Liver (tissue), 9 donors: ENCODE measurements around the gene MTRF1. TPM values are rescaled to one million over a fixed set of nuclear protein-coding genes. Genes with fewer than 3 reads are reported as not detected.
A peak's percentile ranks its signal among the peaks of the same experiment; 100 is the strongest.

Experiments used
- DNase-seq: peaks from one replicate; pipeline ENCODE4 v3.0.0-alpha.2; 2017; ENCODE audit warnings: low spot score
- H3K27ac ChIP-seq, 2 donors: one replicate each; pipeline ENCODE4 v1.7.0; 2013; ENCODE audit warnings: inconsistent platforms in 2 of 2, low read length in 2 of 2, control low read depth in 1 of 2, low read depth in 1 of 2, mild to moderate bottlenecking in 1 of 2
- H3K27me3 ChIP-seq, 4 donors: one replicate each; pipeline versions ENCODE4 v1.6.1 to v1.7.0; 2013; ENCODE audit warnings: low read length in 3 of 4, inconsistent platforms in 1 of 4, mild to moderate bottlenecking in 1 of 4, moderate library complexity in 1 of 4; ENCODE audit not compliant: control insufficient read depth in 4 of 4, insufficient read depth in 4 of 4
- H3K36me3 ChIP-seq, 4 donors: one replicate each; pipeline versions ENCODE4 v1.6.1 to v1.7.0; 2013; ENCODE audit warnings: low read length in 3 of 4, mild to moderate bottlenecking in 3 of 4, low read depth in 1 of 4, moderate library complexity in 1 of 4; ENCODE audit not compliant: control insufficient read depth in 4 of 4, insufficient read depth in 3 of 4
- H3K4me1 ChIP-seq, 4 donors: one replicate each; pipeline versions ENCODE4 v1.6.1 to v1.7.0; 2013; ENCODE audit warnings: low read length in 3 of 4, mild to moderate bottlenecking in 3 of 4, moderate library complexity in 1 of 4; ENCODE audit not compliant: control insufficient read depth in 4 of 4, insufficient read depth in 4 of 4
- H3K4me3 ChIP-seq, 3 donors: one replicate each; pipeline versions ENCODE4 v1.6.1 to v1.7.0; 2013; ENCODE audit warnings: low read length in 3 of 3, control low read depth in 1 of 3, low read depth in 1 of 3, mild to moderate bottlenecking in 1 of 3
- H3K9ac ChIP-seq, 2 donors: one replicate each; pipeline ENCODE4 v1.7.0; 2013; ENCODE audit warnings: low read length in 2 of 2, mild to moderate bottlenecking in 2 of 2, moderate library complexity in 2 of 2, control low read depth in 1 of 2, low read depth in 1 of 2
- H3K9me3 ChIP-seq, 4 donors: one replicate each; pipeline versions ENCODE4 v1.6.1 to v1.7.0; 2013; ENCODE audit warnings: low read length in 3 of 4; ENCODE audit not compliant: control insufficient read depth in 4 of 4
- EGR1 ChIP-seq, 2 donors: IDR thresholded peaks; 2 replicates each; pipeline ENCODE4 v1.6.1; 2016 to 2018; ENCODE audit warnings: antibody characterized with exemption in 2 of 2, low read depth in 2 of 2
- FOXA1 ChIP-seq: IDR thresholded peaks from 2 replicates; pipeline ENCODE4 v1.6.1; 2016; ENCODE audit warnings: antibody characterized with exemption
- FOXA2 ChIP-seq: IDR thresholded peaks from 2 replicates; pipeline ENCODE4 v1.6.1; 2016; ENCODE audit warnings: antibody characterized with exemption
- GABPA ChIP-seq, 2 donors: IDR thresholded peaks in 1 of 2; conservative IDR thresholded peaks in 1 of 2; 2 replicates each; pipeline ENCODE4 v1.6.1; 2016; ENCODE audit warnings: antibody characterized with exemption in 2 of 2, mild to moderate bottlenecking in 1 of 2, moderate library complexity in 1 of 2
- HNF4A ChIP-seq, 2 donors: conservative IDR thresholded peaks; 2 replicates each; pipeline ENCODE4 v1.6.1; 2016; ENCODE audit warnings: antibody characterized with exemption in 2 of 2, mild to moderate bottlenecking in 2 of 2
- HNF4G ChIP-seq: IDR thresholded peaks from 2 replicates; pipeline ENCODE4 v1.6.1; 2016; ENCODE audit warnings: antibody characterized with exemption
- JUND ChIP-seq, 2 donors: IDR thresholded peaks; 2 replicates each; pipeline ENCODE4 v1.6.1; 2016; ENCODE audit warnings: antibody characterized with exemption in 2 of 2
- NR2F2 ChIP-seq: IDR thresholded peaks from 2 replicates; pipeline ENCODE4 v1.6.1; 2016; ENCODE audit warnings: antibody characterized with exemption
- RAD21 ChIP-seq, 2 donors: IDR thresholded peaks; 2 replicates each; pipeline ENCODE4 v1.6.1; 2016; ENCODE audit warnings: antibody characterized with exemption in 2 of 2, mild to moderate bottlenecking in 2 of 2
- REST ChIP-seq: IDR thresholded peaks from 2 replicates; pipeline ENCODE4 v1.6.1; 2016; ENCODE audit warnings: antibody characterized with exemption, mild to moderate bottlenecking
- RXRA ChIP-seq, 2 donors: IDR thresholded peaks; 2 replicates each; pipeline ENCODE4 v1.6.1; 2017 to 2018; ENCODE audit warnings: antibody characterized with exemption in 2 of 2, mild to moderate bottlenecking in 1 of 2
- SP1 ChIP-seq: IDR thresholded peaks from 2 replicates; pipeline ENCODE4 v1.6.1; 2018; ENCODE audit warnings: antibody characterized with exemption, mild to moderate bottlenecking
- TAF1 ChIP-seq: conservative IDR thresholded peaks from 2 replicates; pipeline ENCODE4 v1.6.1; 2016; ENCODE audit warnings: antibody characterized with exemption, mild to moderate bottlenecking
- YY1 ChIP-seq: IDR thresholded peaks from 2 replicates; pipeline ENCODE4 v1.6.1; 2016; ENCODE audit warnings: antibody characterized with exemption, mild to moderate bottlenecking
- WGBS: extraction: QIAGEN DNeasy Blood & Tissue Kit; methylation state at CpG from one replicate; pipeline ENCODE4 v1.1.7; 2013; 5-methylcytosine and 5-hydroxymethylcytosine counted together
- polyA plus RNA-seq, 2 donors: library from polyadenylated mRNA; stranded (reverse) in 1 of 2; unstranded in 1 of 2; fragments of 200-250 nt in 1 of 2; fragments of >200 nt in 1 of 2; fragmentation: Nextera tagmentation in 1 of 2; extraction: Ambion mirVana in 1 of 2; gene quantifications; one replicate each; pipeline versions ENCODE4 v1.2.1 to v1.2.3, GENCODE V29; 2013 to 2015
- total RNA-seq, 2 donors: library from RNA; depleted of rRNA; stranded (reverse); fragments of >200 nt; gene quantifications; one replicate each; pipeline ENCODE4 v1.2.3, GENCODE V29; 2014
- TF ChIP-seq, protein P1 (sequence below): IDR thresholded peaks from 2 replicates; pipeline ENCODE4 v1.6.1; 2016; ENCODE audit warnings: antibody characterized with exemption
- TF ChIP-seq, protein P2 (sequence below): IDR thresholded peaks from 2 replicates; pipeline ENCODE4 v1.6.1; 2016; ENCODE audit warnings: antibody characterized with exemption
- TF ChIP-seq, protein P3 (sequence below): fragments of 150-350 bp; IDR thresholded peaks from 2 replicates; pipeline ENCODE4 v1.5.1; 2017; ENCODE audit warnings: improper control_type of control experiment, low read depth, low read length; ENCODE audit not compliant: missing input control
- donor health status: healthy.
- donor health status: healthy.
- donor health status: healthy.
- donor health status: healthy.
- donor health status: healthy.

The MTRF1 gene
- total and polyA plus RNA-seq, 4 donors = 4.9 to 11.0 (median 9.9) TPM

GRCh38 chr13:41299316-41300094 lies 36.1 kb upstream of the MTRF1 start:
- H3K9me3 ChIP-seq = no peaks in the 10 kb centered on the region
- H3K9ac ChIP-seq = no peak overlapping the region
- TF ChIP-seq FOXA2 (no peak), HNF4G (no peak), SP1 (no peak), HNF4A (conservative IDR thresholded peaks at IDR 0.05) (peak; percentile 20 to 21), FOXA1 (no peak), TAF1 (no peak)
- H3K4me1 ChIP-seq = no peaks in the 10 kb centered on the region
- no peaks in the 10 kb centered on the region for H3K27me3 ChIP-seq
- no peak overlapping the region for H3K27ac ChIP-seq
- WGBS = 77% methylated on average over 4 of the region's 4 CpGs
- no peak overlapping the region for H3K4me3 ChIP-seq
- no peaks in the 10 kb centered on the region for H3K36me3 ChIP-seq
- no peak for DNase-seq

DNA sequence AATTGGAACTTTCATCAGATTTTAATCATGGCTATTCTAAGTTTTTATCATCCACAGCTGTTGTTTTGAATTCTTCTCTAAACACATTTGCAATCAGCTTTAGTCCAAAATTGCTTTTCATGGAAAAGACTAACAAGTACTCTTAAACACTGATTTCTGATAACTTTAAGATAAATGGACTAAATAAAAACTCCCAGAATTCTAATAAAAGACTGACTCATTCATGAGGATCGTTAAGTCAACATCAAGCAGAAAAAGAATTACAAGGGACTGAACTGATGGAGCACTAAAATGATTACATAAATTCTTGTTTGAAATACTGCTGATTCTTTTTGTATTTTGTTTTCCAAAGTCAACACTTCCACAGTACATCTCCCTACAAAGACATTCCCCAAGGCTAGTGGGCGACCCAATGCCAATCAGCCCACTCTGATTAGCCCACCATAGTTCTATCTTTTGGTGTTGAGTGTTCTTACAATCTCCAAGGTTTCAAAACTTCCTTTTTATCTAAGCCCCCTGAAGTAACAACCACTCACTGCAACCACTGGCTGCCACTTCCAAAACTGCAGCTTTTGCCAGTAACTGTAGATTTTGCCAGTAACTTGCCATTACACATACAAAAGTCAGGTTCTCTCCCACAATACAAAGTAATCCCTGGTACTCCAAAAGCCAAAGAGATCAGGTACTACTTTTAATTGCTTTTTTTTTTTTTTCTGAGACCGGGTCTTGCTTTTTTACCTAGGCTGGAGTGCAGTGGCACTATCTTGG lies 33.7 kb upstream of the MTRF1 start:
- WGBS = 89% methylated on average over 3 of the region's 3 CpGs
- TF ChIP-seq FOXA1 (no peak), JUND (IDR thresholded peaks at IDR 0.05) (no peak), HNF4G (no peak), SP1 (no peak), RXRA (IDR thresholded peaks at IDR 0.05) (no peak), FOXA2 (no peak), TAF1 (no peak), HNF4A (conservative IDR thresholded peaks at IDR 0.05) (no peak), NR2F2 (no peak), GABPA (IDR thresholded peaks at IDR 0.05 in 1 of 2, conservative IDR thresholded peaks at IDR 0.05 in 1 of 2) (no peak), RAD21 (IDR thresholded peaks at IDR 0.05) (no peak), EGR1 (IDR thresholded peaks at IDR 0.05; ENCODE audit: low read depth in 2 of 2) (no peak)
- TF ChIP-seq, protein P1, sequence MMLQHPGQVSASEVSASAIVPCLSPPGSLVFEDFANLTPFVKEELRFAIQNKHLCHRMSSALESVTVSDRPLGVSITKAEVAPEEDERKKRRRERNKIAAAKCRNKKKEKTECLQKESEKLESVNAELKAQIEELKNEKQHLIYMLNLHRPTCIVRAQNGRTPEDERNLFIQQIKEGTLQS = no peak
- TF ChIP-seq, protein P2, sequence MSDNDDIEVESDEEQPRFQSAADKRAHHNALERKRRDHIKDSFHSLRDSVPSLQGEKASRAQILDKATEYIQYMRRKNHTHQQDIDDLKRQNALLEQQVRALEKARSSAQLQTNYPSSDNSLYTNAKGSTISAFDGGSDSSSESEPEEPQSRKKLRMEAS = no peak
- TF ChIP-seq, protein P3, sequence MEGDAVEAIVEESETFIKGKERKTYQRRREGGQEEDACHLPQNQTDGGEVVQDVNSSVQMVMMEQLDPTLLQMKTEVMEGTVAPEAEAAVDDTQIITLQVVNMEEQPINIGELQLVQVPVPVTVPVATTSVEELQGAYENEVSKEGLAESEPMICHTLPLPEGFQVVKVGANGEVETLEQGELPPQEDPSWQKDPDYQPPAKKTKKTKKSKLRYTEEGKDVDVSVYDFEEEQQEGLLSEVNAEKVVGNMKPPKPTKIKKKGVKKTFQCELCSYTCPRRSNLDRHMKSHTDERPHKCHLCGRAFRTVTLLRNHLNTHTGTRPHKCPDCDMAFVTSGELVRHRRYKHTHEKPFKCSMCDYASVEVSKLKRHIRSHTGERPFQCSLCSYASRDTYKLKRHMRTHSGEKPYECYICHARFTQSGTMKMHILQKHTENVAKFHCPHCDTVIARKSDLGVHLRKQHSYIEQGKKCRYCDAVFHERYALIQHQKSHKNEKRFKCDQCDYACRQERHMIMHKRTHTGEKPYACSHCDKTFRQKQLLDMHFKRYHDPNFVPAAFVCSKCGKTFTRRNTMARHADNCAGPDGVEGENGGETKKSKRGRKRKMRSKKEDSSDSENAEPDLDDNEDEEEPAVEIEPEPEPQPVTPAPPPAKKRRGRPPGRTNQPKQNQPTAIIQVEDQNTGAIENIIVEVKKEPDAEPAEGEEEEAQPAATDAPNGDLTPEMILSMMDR = no peak
- no peak for DNase-seq
- no peak overlapping the region for H3K9ac ChIP-seq
- no peak overlapping the region for H3K4me3 ChIP-seq
- no peaks in the 10 kb centered on the region for H3K27me3 ChIP-seq
- no peaks in the 10 kb centered on the region for H3K9me3 ChIP-seq
- no peak overlapping the region for H3K27ac ChIP-seq
- H3K36me3 ChIP-seq = no peaks in the 10 kb centered on the region
- no peaks in the 10 kb centered on the region for H3K4me1 ChIP-seq

DNA sequence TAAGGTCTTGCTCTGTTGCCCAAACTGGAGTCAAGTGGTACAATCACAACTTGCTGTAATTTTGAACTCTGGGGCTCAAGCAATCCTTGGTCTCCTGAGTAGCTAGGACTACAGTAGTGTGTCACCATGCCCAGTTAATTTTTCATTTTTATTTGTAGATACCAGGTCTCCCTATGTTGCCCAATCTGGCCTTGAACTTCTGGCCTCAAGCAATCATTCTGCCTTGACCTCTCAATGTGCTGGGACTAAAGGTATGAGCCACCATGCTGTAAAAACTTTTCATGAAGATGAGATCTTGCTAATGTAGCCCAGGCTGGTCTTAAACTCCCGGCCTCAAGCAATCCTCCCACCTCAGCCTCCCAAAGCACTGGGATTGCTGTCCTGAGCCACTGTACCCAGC lies 32.6 kb upstream of the MTRF1 start:
- H3K27ac ChIP-seq = no peak overlapping the region
- no peaks in the 10 kb centered on the region for H3K9me3 ChIP-seq
- TF ChIP-seq HNF4G (no peak), EGR1 (IDR thresholded peaks at IDR 0.05; ENCODE audit: low read depth in 2 of 2) (no peak), GABPA (IDR thresholded peaks at IDR 0.05 in 1 of 2, conservative IDR thresholded peaks at IDR 0.05 in 1 of 2) (no peak), REST (no peak), YY1 (no peak), FOXA2 (no peak), FOXA1 (no peak), TAF1 (no peak), RAD21 (IDR thresholded peaks at IDR 0.05) (no peak), SP1 (no peak)
- TF ChIP-seq, protein P1 = no peak
- H3K9ac ChIP-seq = no peak overlapping the region
- no peaks in the 10 kb centered on the region for H3K4me1 ChIP-seq
- no peaks in the 10 kb centered on the region for H3K36me3 ChIP-seq
- 99% methylated on average over 1 of the region's 1 CpG for WGBS
- DNase-seq = no peak
- H3K4me3 ChIP-seq = no peak overlapping the region
- H3K27me3 ChIP-seq = no peaks in the 10 kb centered on the region
